BJ (cell line): Measurements from ENCODE around the gene UBE3A. TPM values are rescaled to one million over a fixed set of nuclear protein-coding genes. Genes with fewer than 3 reads are reported as not detected.
"Not testable (repeated sequence)": the region's sequence is repeated elsewhere in the genome, so short reads cannot be mapped to it uniquely, and the experiment has no call there.

Experiments
- CTCF ChIA-PET: fragments of 350-600 bp; formaldehyde crosslinking; extraction: SDS; loops from one replicate; lab custom pipeline; 2021; ENCODE audit warnings: antibody characterized with exemption, inconsistent platforms; lab: Yijun Ruan, JAX
- POLR2A ChIA-PET: fragments of 300-600 bp; sonication (Branson Sonifier 250); formaldehyde crosslinking; extraction: SDS; loops from one replicate; lab custom pipeline; 2021; ENCODE audit warnings: antibody characterized with exemption; lab: Charles Lee
- DNase-seq: peaks from one replicate; pipeline ENCODE4 v3.0.0-alpha.2; 2011; ENCODE audit warnings: low read depth
- H3K27me3 ChIP-seq: 2 replicates; pipeline ENCODE4 v1.6.0; 2011; ENCODE audit warnings: low read length; ENCODE audit not compliant: control insufficient read depth, insufficient read depth
- H3K36me3 ChIP-seq: 2 replicates; pipeline ENCODE4 v1.5.1; 2011; ENCODE audit warnings: low read length; ENCODE audit not compliant: control insufficient read depth, insufficient read depth
- H3K4me3 ChIP-seq: 2 replicates; pipeline ENCODE4 v1.5.1; 2011; ENCODE audit warnings: low read depth, mild to moderate bottlenecking, control low read depth, low read length
- polyA plus RNA-seq: library from polyadenylated mRNA; depleted of rRNA; stranded (reverse); fragments of >200 nt; gene quantifications from 2 replicates; pipeline ENCODE4 v1.2.3, GENCODE V29; 2011
- TF ChIP-seq, protein P1 (sequence below): IDR thresholded peaks from 2 replicates; pipeline ENCODE4 v1.5.1; 2011; ENCODE audit warnings: low read depth, mild to moderate bottlenecking, control low read depth, inconsistent platforms, low read length, moderate library complexity; ENCODE audit not compliant: insufficient read depth

The UBE3A gene
- polyA plus RNA-seq, 1 experiment, result 23.5 TPM

DNA sequence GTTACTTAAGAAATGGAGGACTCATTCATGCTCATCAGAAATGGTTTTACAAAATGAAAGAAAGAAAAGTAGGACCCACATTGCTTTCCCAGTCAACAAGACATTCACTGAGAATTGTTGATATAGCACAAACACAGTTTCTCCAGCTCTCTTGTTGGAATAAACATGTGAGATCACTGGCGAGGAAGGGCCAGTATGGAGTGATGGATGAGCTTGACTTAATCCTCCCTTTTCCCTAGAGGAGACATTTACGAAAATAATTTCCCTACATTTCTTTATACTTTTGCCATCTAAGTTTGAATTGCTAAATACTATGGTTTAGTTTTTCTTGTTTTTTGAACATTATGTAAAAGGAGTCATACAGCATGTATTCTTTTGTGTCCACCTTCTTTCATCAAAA, 15.9 kb upstream of the UBE3A start:
- TF ChIP-seq, protein P1, sequence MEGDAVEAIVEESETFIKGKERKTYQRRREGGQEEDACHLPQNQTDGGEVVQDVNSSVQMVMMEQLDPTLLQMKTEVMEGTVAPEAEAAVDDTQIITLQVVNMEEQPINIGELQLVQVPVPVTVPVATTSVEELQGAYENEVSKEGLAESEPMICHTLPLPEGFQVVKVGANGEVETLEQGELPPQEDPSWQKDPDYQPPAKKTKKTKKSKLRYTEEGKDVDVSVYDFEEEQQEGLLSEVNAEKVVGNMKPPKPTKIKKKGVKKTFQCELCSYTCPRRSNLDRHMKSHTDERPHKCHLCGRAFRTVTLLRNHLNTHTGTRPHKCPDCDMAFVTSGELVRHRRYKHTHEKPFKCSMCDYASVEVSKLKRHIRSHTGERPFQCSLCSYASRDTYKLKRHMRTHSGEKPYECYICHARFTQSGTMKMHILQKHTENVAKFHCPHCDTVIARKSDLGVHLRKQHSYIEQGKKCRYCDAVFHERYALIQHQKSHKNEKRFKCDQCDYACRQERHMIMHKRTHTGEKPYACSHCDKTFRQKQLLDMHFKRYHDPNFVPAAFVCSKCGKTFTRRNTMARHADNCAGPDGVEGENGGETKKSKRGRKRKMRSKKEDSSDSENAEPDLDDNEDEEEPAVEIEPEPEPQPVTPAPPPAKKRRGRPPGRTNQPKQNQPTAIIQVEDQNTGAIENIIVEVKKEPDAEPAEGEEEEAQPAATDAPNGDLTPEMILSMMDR, result no peak
- ChIA-PET CTCF (no interaction called here), POLR2A (no interaction called here)
- Histone ChIP-seq H3K36me3 (no peaks in the 10 kb centered on the region), H3K4me3 (no peak overlapping the region), H3K27me3 (no peaks in the 10 kb centered on the region)
- DNase-seq, result no peak

GRCh38 chr15:25453246-25453645, 14.4 kb upstream of the UBE3A start:
- DNase-seq, H3K36me3 ChIP-seq, CTCF ChIA-PET, POLR2A ChIA-PET, H3K4me3 ChIP-seq, H3K27me3 ChIP-seq: not testable (repeated sequence)

DNA sequence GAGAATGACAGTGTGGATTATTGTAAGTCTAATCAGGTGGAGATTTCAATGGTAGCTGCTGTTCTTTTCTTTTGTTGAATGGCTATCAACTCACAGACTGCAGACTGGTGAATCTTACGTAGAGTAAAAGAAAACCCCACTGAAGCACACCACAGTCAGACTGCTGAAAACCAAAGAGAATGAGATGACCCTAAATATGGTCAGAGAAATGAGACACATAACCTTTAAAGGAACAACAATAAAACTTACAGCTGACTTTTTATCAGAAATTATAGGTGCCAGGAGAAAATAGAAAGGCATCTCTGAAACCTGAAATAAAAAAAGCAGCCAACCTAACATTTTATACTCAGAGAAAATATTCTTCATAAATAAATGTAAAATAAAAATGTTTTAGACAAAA, 12.7 kb upstream of the UBE3A start:
- DNase-seq, result no peak
- no peak overlapping the region for H3K4me3 ChIP-seq
- no peaks in the 10 kb centered on the region for H3K27me3 ChIP-seq
- ChIA-PET CTCF (interaction anchor here (0.6 kb wide), 1 partner anchor 1322 kb away, joined by 3 read pairs; no protein-coding TSS in a partner anchor), POLR2A (no interaction called here)
- no peaks in the 10 kb centered on the region for H3K36me3 ChIP-seq
- TF ChIP-seq, protein P1, result no peak

GRCh38 chr15:25450163-25450562, 11.3 kb upstream of the UBE3A start:
- CTCF ChIA-PET, result no interaction called here
- Histone ChIP-seq H3K4me3 (no peak overlapping the region), H3K27me3 (no peaks in the 10 kb centered on the region), H3K36me3 (no peaks in the 10 kb centered on the region)
- TF ChIP-seq, protein P1, result no peak
- DNase-seq, result no peak
- POLR2A ChIA-PET, result no interaction called here

- CTCF ChIA-PET, result no interaction called here
- H3K4me3 ChIP-seq, result no peak overlapping the region
Observed at GRCh38 chr15:25446076-25446475, 7.3 kb upstream of the UBE3A start.

GRCh38 chr15:25445412-25445811, 6.6 kb upstream of the UBE3A start:
- Histone ChIP-seq H3K27me3 (no peaks in the 10 kb centered on the region), H3K4me3 (no peak overlapping the region), H3K36me3 (no peaks in the 10 kb centered on the region)
- CTCF ChIA-PET, result no interaction called here
- POLR2A ChIA-PET, result no interaction called here
- TF ChIP-seq, protein P1, result no peak
- no peak for DNase-seq

More at GRCh38 chr15:25446076-25446475, 7.3 kb upstream of the UBE3A start:
- no peaks in the 10 kb centered on the region for H3K27me3 ChIP-seq
- POLR2A ChIA-PET, result no interaction called here
- H3K36me3 ChIP-seq, result no peaks in the 10 kb centered on the region
- DNase-seq, result no peak
- TF ChIP-seq, protein P1, result no peak
